Ectodermal cell (in vitro differentiated cells): Measurements from ENCODE around the gene PRPSAP1.
"Not testable (repeated sequence)": the region's sequence is repeated elsewhere in the genome, so short reads cannot be mapped to it uniquely, and the experiment has no call there.

Experiments used
- H3K27ac ChIP-seq: 2 replicates; pipeline ENCODE4 v1.7.0; 2013; ENCODE audit warnings: mild to moderate bottlenecking, low read depth, low read length; ENCODE audit not compliant: insufficient read depth, poor library complexity, severe bottlenecking
- H3K27me3 ChIP-seq: 2 replicates; pipeline ENCODE4 v1.7.0; 2013; ENCODE audit warnings: mild to moderate bottlenecking, low read length; ENCODE audit not compliant: insufficient read depth, control insufficient read depth, poor library complexity, severe bottlenecking
- H3K36me3 ChIP-seq: one replicate; pipeline ENCODE4 v1.7.0; 2013; ENCODE audit warnings: low read length; ENCODE audit not compliant: control insufficient read depth, insufficient read depth
- H3K4me1 ChIP-seq: one replicate; pipeline ENCODE4 v1.7.0; 2013; ENCODE audit warnings: low read length; ENCODE audit not compliant: control insufficient read depth, insufficient read depth
- H3K4me3 ChIP-seq: 2 replicates; pipeline ENCODE4 v1.7.0; 2013; ENCODE audit warnings: low read depth, low read length, control low read depth; ENCODE audit not compliant: insufficient read depth
- H3K9me3 ChIP-seq: 2 replicates; pipeline ENCODE4 v1.7.0; 2013; ENCODE audit warnings: mild to moderate bottlenecking, low read length, moderate library complexity; ENCODE audit not compliant: control insufficient read depth
- WGBS, 2 experiments: methylation state at CpG; one replicate each; pipeline ENCODE4 v1.1.7; 2013; ENCODE audit warnings: missing lambda C conversion rate in 2 of 2; 5-methylcytosine and 5-hydroxymethylcytosine counted together

Gene PRPSAP1

GRCh38 chr17:76317535-76317934, 36.2 kb downstream of the PRPSAP1 start:
- Histone ChIP-seq H3K27me3 (no peaks in the 10 kb centered on the region), H3K4me3 (no peak overlapping the region), H3K9me3 (no peaks in the 10 kb centered on the region), H3K4me1 (no peaks in the 10 kb centered on the region), H3K36me3 (peaks cover 12% of the 10 kb centered on the region), H3K27ac (no peak overlapping the region)
- 95 to 96% methylated on average over 2 of the region's 2 CpGs for WGBS, 2 experiments

DNA sequence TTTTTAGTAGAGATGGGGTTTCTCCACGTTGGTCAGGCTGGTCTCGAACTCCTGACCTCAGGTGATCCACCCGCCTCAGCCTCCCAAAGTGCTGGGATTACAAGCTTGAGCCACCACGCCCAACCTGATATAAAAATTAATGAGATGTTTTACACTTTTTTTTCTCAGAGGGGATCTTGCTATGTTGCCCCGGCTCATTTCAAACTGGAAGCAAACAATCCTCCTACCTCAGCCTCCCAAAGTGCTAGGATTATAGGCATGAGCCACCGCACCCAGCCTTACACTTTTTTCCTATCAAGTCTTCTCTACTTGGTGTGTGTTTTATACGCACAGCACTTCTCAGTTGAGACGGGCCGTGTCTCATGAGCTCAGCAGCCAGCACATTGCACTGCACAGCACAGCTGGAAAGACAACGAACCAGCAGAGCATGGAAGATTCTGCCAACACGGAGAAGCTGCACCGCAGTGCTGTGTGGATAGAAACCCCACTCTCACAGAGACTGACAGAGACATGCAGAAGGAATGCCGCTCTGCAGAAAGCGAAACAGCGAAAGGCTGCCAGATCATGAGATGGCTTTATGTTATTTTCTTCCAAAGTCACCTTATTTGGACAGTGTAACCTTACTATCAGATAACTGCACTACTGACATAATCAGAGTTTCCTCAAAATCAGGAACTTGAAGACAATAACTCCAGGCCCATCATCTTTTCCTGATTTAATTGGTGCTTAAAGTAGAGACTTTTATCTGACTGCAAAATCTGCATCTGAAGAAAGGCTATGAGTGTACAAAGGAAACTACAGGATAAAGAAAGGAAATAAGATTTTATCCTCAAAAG, 39.1 kb downstream of the PRPSAP1 start:
- Histone ChIP-seq H3K27ac (no peak overlapping the region), H3K4me1 (no peaks in the 10 kb centered on the region), H3K36me3 (peaks cover 12% of the 10 kb centered on the region), H3K9me3 (no peaks in the 10 kb centered on the region), H3K27me3 (no peaks in the 10 kb centered on the region), H3K4me3 (no peak overlapping the region)
- WGBS, 2 experiments, result 91 to 93% methylated on average over 15 of the region's 15 CpGs

DNA sequence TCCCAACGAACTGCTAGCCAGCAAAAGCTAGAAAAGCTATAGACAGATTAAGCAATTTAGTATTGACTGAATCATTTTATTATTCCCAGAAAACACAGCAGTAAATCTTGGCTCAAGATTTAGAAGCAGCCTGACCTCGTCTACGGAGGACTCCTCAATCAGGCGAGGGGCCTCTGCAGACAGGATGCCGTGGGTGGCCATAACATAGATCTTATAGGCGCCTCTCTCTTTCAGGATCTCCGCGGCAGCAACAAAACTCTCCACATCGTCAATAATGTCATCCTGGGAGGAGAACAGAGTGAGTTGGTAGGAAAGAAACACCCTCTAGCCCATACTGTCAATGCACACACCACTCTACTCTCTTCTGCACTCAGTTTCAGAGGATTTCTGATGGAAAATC, 41.0 kb downstream of the PRPSAP1 start:
- WGBS, 2 experiments, result 92 to 94% methylated on average over 9 of the region's 9 CpGs
- Histone ChIP-seq H3K27ac (peak overlapping the region; percentile 36), H3K4me1 (no peaks in the 10 kb centered on the region), H3K4me3 (no peak overlapping the region), H3K9me3 (no peaks in the 10 kb centered on the region), H3K36me3 (peaks cover 12% of the 10 kb centered on the region), H3K27me3 (no peaks in the 10 kb centered on the region)

DNA sequence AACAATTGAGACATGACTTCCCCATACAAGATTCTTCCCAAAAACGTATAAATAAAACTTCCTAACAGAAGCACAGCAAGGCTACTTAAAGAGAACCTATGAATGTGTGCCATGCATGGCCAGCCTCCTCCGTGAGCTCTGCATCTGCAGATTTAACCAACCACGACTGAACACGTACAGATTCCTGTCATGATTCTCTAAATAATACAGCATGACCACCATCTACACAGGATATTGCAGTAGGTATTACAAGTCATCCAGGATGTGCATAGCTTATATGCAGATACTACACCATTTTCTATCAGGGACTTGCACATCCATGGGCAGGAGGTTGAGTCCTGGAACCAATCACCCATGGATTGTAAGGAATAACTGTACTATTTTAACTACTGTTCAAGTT, 44.3 kb downstream of the PRPSAP1 start:
- Histone ChIP-seq H3K9me3 (no peaks in the 10 kb centered on the region), H3K4me1 (no peaks in the 10 kb centered on the region), H3K27me3 (no peaks in the 10 kb centered on the region), H3K27ac (no peak overlapping the region), H3K36me3 (peaks cover 12% of the 10 kb centered on the region), H3K4me3 (no peak overlapping the region)
- WGBS, 2 experiments, result 91 to 95% methylated on average over 4 of the region's 4 CpGs

GRCh38 chr17:76307966-76308338, 45.8 kb downstream of the PRPSAP1 start, which contains the start of gene QRICH2:
QRICH2 (minus strand) TSS chr17:76308276; CDS start chr17:76307998, 278 bp downstream.
- Histone ChIP-seq H3K4me1 (no peaks in the 10 kb centered on the region), H3K27me3 (no peaks in the 10 kb centered on the region), H3K9me3 (no peaks in the 10 kb centered on the region), H3K27ac (no peak within 1 kb of the TSS), H3K4me3 (no peak within 1 kb of the TSS), H3K36me3 (peaks cover 7% of the 10 kb centered on the region)
- 96% methylated on average over 44 of the region's 44 CpGs for WGBS, 2 experiments

DNA sequence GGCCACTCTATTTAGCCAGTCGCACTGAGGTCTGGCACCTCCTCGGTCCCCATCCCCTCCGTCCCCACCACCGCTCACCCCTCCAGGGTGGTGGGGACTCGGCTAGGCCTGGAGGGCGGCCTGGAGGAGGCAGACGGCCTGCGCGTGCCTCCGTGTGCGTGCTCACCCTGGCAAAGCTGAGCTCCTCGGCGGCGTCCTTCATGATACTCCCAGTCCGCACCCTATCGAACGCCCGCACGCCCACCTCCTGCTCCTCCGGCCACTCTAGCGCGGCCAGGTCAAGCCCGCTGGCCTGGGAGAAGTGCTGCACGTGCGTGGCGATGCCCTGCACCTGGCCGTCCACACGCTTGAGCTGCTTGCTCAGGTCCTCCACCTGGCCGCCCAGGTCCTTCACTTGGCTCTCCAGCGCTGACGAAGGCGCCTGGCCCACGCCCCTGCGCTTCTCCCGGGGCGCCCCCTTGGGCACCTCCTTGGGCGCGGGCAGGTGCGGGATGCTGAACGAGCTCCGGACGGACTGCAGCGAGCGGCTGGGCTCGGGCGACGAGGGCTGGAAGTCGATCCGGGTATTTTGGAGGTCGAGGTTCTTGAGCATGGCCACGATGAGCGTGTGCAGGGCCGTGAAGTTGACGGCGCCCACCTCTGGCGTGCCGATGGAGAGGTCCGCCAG, 46.3 kb downstream of the PRPSAP1 start:
- Histone ChIP-seq H3K36me3 (peaks cover 3% of the 10 kb centered on the region), H3K27ac (no peak overlapping the region), H3K4me3 (no peak overlapping the region), H3K4me1 (no peaks in the 10 kb centered on the region), H3K9me3 (no peaks in the 10 kb centered on the region), H3K27me3 (no peaks in the 10 kb centered on the region)
- 96 to 97% methylated on average over 58 of the region's 58 CpGs for WGBS, 2 experiments

GRCh38 chr17:76305135-76305454, 48.6 kb downstream of the PRPSAP1 start:
- H3K4me3 ChIP-seq, H3K27me3 ChIP-seq, H3K9me3 ChIP-seq, H3K27ac ChIP-seq, H3K4me1 ChIP-seq, H3K36me3 ChIP-seq: not testable (repeated sequence)
- WGBS, 2 experiments, result 89 to 91% methylated on average over 3 of the region's 3 CpGs

- H3K4me1 ChIP-seq, result no peaks in the 10 kb centered on the region
- H3K27me3 ChIP-seq, result no peaks in the 10 kb centered on the region
- no peaks in the 10 kb centered on the region for H3K9me3 ChIP-seq
- no peaks in the 10 kb centered on the region for H3K36me3 ChIP-seq
- H3K27ac ChIP-seq, result no peak overlapping the region
- no peak overlapping the region for H3K4me3 ChIP-seq
- 92 to 94% methylated on average over 15 to 17 of the region's 17 CpGs for WGBS, 2 experiments
These were observed 49.2 kb downstream of the PRPSAP1 start for GRCh38 chr17:76304226-76305134.

- Histone ChIP-seq H3K27me3 (no peaks in the 10 kb centered on the region), H3K9me3 (no peaks in the 10 kb centered on the region), H3K27ac (no peak overlapping the region), H3K36me3 (no peaks in the 10 kb centered on the region), H3K4me1 (no peaks in the 10 kb centered on the region), H3K4me3 (no peak overlapping the region)
- WGBS, 2 experiments, result 93 to 96% methylated on average over 3 of the region's 3 CpGs
These were observed 56.3 kb downstream of the PRPSAP1 start for GRCh38 chr17:76297436-76297835.

DNA sequence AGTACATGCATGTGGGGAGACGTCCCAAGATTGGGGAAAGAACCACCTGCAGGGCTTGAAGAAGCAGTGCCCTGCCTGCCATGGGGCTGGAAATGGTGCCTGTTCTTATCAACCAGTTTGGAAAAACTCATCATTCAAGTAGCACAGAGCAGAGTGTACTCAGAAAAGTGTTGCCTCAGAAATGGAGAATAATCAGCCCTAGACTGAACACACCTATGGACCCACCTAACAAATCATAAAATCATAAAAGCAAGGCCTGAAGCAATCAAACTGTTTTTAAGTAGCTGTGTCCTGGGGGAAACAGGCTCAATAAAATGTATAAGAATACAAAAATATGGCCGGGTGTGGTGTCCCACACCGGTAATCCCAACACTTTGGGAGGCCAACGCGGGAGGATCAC, 56.8 kb downstream of the PRPSAP1 start:
- Histone ChIP-seq H3K9me3 (no peaks in the 10 kb centered on the region), H3K27ac (no peak overlapping the region), H3K36me3 (no peaks in the 10 kb centered on the region), H3K4me3 (no peak overlapping the region), H3K4me1 (no peaks in the 10 kb centered on the region), H3K27me3 (no peaks in the 10 kb centered on the region)
- WGBS, 2 experiments, result 84 to 86% methylated on average over 5 of the region's 5 CpGs
